Mesendoderm (in vitro differentiated cells): ENCODE data around the gene TPO.

ENCODE experiments used
- DNase-seq: peaks from one replicate; pipeline ENCODE4 v3.0.0; 2013
- H2AK5ac ChIP-seq: 2 replicates; pipeline ENCODE4 v1.6.1; 2013; ENCODE audit warnings: low read length, inconsistent platforms
- H2BK120ac ChIP-seq: 2 replicates; pipeline ENCODE4 v1.6.1; 2013; ENCODE audit warnings: low read depth, mild to moderate bottlenecking, low read length, moderate library complexity, mixed read lengths
- H2BK15ac ChIP-seq: replicated peaks from 2 replicates; pipeline ENCODE4 v1.6.1; 2013; ENCODE audit warnings: low read depth, mild to moderate bottlenecking, moderate library complexity
- H2BK5ac ChIP-seq: 2 replicates; pipeline ENCODE4 v1.6.1; 2013; ENCODE audit warnings: low read length, inconsistent platforms
- H3K18ac ChIP-seq: 2 replicates; pipeline ENCODE4 v1.6.1; 2013; ENCODE audit warnings: mild to moderate bottlenecking, low read length, mixed read lengths
- H3K23ac ChIP-seq: one replicate; pipeline ENCODE4 v1.6.1; 2013; ENCODE audit warnings: low read length
- H3K27ac ChIP-seq: 2 replicates; pipeline ENCODE4 v1.5.1; 2013; ENCODE audit warnings: low read depth, mild to moderate bottlenecking, inconsistent platforms, low read length, moderate library complexity
- H3K27me3 ChIP-seq: 2 replicates; pipeline ENCODE4 v1.6.1; 2013; ENCODE audit warnings: low read length, control low read depth, mild to moderate bottlenecking, inconsistent platforms; ENCODE audit not compliant: insufficient read depth, poor library complexity
- H3K36me3 ChIP-seq: 2 replicates; pipeline ENCODE4 v1.6.1; 2013; ENCODE audit warnings: low read length, inconsistent platforms; ENCODE audit not compliant: control insufficient read depth, insufficient read depth
- H3K4ac ChIP-seq: one replicate; pipeline ENCODE4 v1.6.1; 2013; ENCODE audit warnings: low read depth, mild to moderate bottlenecking, low read length, moderate library complexity
- H3K4me1 ChIP-seq: 2 replicates; pipeline ENCODE4 v1.6.1; 2013; ENCODE audit warnings: low read depth, low read length, inconsistent platforms; ENCODE audit not compliant: control insufficient read depth
- H3K4me2 ChIP-seq: 2 replicates; pipeline ENCODE4 v1.6.1; 2013; ENCODE audit warnings: low read length
- H3K4me3 ChIP-seq: 2 replicates; pipeline ENCODE4 v1.5.1; 2013; ENCODE audit warnings: mild to moderate bottlenecking, low read length
- H3K56ac ChIP-seq: one replicate; pipeline ENCODE4 v1.6.1; 2013; ENCODE audit warnings: low read length
- H3K79me1 ChIP-seq: 2 replicates; pipeline ENCODE4 v1.6.1; 2013; ENCODE audit warnings: low read length, inconsistent platforms
- H3K79me2 ChIP-seq: 2 replicates; pipeline ENCODE4 v1.6.1; 2013; ENCODE audit warnings: mild to moderate bottlenecking, low read length; ENCODE audit not compliant: control insufficient read depth, insufficient read depth
- H3K9ac ChIP-seq: 2 replicates; pipeline ENCODE4 v1.6.1; 2013; ENCODE audit warnings: low read length, inconsistent platforms
- H4K5ac ChIP-seq: one replicate; pipeline ENCODE4 v1.6.1; 2013; ENCODE audit warnings: low read length
- H4K8ac ChIP-seq: one replicate; pipeline ENCODE4 v1.6.1; 2013; ENCODE audit warnings: low read depth, mild to moderate bottlenecking, control low read depth, low read length, moderate library complexity
- WGBS: extraction: QIAGEN DNeasy Blood & Tissue Kit; methylation state at CpG from one replicate; pipeline ENCODE4 v1.1.7; 2013; ENCODE audit warnings: low lambda C conversion rate, missing lambda C conversion rate; ENCODE audit not compliant: insufficient coverage; ENCODE audit errors: extremely low coverage; 5-methylcytosine and 5-hydroxymethylcytosine counted together

TPO gene

DNA sequence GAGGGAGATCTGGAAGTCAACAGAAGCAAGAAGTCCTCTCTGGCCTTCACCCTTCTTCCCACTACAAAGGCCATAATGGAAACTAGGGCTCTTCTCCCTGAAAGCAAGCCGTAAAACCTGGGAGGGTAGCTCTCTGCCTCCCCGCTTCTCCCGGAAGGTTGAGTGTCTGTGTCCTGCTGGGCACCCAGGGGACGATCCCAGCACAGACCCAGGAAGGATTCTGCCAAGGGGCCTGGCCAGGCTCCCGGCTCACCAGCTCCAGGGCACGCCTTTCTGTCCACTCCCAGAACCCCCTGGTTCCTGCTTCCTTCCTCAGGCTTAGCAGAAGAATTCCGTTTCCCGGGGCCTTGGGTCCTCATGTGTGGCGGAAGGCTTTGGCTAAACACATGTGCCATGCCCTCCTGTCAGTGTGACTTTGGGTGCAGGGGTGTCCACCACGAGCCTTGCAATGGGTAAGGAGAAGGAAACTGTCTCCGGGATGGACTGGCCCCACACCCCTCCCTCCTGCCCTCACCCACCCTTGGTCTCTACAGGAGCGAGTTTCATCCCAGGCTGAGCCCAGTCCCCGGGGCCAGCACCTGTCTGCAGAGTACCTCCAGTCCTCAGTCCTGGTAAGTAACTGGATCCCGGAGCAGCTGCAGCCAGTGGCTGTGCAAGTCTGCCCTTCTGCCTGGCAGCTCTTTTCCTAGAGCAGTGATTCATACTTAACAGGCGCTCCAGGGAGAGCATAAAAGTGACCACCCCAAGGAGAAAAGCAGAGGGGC lies 135.8 kb downstream of the TPO start:
- DNase-seq = no peak

DNA sequence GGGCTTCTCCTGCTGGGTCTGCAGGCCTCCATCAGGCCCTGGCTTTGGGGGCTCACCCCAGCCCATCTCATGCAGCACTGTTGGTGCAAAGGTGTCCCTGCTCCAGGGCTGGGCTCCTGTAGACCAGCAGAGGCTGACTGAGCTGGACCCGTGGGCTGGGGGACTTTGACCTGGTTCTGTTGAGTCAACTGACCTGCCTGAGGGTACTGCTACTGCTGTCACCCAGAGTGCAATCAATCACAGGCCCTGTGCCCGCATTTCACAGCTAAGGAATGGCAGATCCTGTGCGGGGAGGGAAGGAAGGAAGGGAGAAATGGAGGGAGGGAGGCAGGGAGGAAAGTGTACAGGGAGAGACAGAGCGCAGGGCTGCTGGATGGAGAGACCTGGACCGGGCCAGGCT lies 136.8 kb downstream of the TPO start:
- H3K4me2 ChIP-seq = no peak overlapping the region
- H3K4me1 ChIP-seq = no peaks in the 10 kb centered on the region
- WGBS = no CpG with 5 or more reads among the region's 5 CpGs
- no peak overlapping the region for H3K9ac ChIP-seq
- H4K5ac ChIP-seq = no peak overlapping the region
- no peaks in the 10 kb centered on the region for H3K36me3 ChIP-seq
- H2BK120ac ChIP-seq = no peak overlapping the region
- H2BK15ac ChIP-seq = no peak overlapping the region
- no peak overlapping the region for H4K8ac ChIP-seq
- H3K27me3 ChIP-seq = no peaks in the 10 kb centered on the region
- no peak overlapping the region for H3K4me3 ChIP-seq
- no peak for DNase-seq
- no peak overlapping the region for H3K4ac ChIP-seq
- no peak overlapping the region for H3K18ac ChIP-seq
- no peak overlapping the region for H2AK5ac ChIP-seq
- no peak overlapping the region for H2BK5ac ChIP-seq
- no peak overlapping the region for H3K23ac ChIP-seq
- no peak overlapping the region for H3K56ac ChIP-seq
- H3K79me1 ChIP-seq = no peaks in the 10 kb centered on the region
- no peak overlapping the region for H3K27ac ChIP-seq
- H3K79me2 ChIP-seq = no peaks in the 10 kb centered on the region

More for the DNA sequence above, 135.8 kb downstream of the TPO start:
- Histone ChIP-seq H3K36me3 (no peaks in the 10 kb centered on the region), H3K79me1 (no peaks in the 10 kb centered on the region), H3K79me2 (no peaks in the 10 kb centered on the region), H3K4ac (no peak overlapping the region), H3K4me2 (no peak overlapping the region), H3K56ac (no peak overlapping the region), H3K27me3 (no peaks in the 10 kb centered on the region), H3K27ac (no peak overlapping the region), H4K8ac (no peak overlapping the region), H2BK120ac (no peak overlapping the region), H2BK5ac (no peak overlapping the region), H3K4me3 (no peak overlapping the region), H4K5ac (no peak overlapping the region), H2AK5ac (no peak overlapping the region), H2BK15ac (no peak overlapping the region), H3K23ac (no peak overlapping the region), H3K18ac (no peak overlapping the region), H3K4me1 (no peaks in the 10 kb centered on the region), H3K9ac (no peak overlapping the region)
- WGBS = no CpG with 5 or more reads among the region's 15 CpGs

DNA sequence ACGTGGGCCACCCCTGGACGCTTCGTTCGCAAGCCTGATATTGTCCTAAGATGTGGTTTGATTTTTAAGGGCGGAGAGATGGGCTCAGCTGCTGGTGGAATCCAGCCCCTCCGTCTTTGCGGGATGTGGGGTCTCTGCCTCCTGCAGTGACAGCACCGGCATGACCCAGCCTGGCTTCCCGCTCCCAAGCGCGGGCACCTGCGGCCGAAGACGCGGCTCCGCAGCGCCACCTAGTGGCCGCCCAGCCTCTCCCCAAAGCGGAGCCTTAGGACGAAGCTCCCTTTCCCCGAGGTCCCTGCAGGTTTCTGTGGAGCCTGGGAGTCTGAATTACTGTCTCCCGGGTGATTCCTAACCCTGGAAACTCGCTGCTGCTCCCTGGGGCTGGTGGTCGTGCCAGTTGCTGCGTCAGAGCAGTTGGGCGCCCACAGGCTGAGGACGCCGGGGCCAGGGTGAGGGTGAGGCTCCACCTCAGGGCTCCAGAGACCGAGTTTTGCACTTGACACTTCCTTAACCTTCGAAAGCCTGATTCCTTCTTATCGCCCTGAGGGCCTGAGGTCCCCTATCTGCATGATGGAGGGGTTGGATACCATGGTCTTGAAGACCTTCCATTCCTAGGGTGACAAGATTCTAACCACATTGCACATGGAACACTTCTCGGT lies 137.5 kb downstream of the TPO start:
- H3K4ac ChIP-seq = no peak overlapping the region
- no peaks in the 10 kb centered on the region for H3K36me3 ChIP-seq
- no peak overlapping the region for H3K18ac ChIP-seq
- no peaks in the 10 kb centered on the region for H3K79me1 ChIP-seq
- peak; percentile 58 for DNase-seq
- no peak overlapping the region for H3K4me2 ChIP-seq
- H3K56ac ChIP-seq = no peak overlapping the region
- H3K27ac ChIP-seq = no peak overlapping the region
- H3K4me1 ChIP-seq = no peaks in the 10 kb centered on the region
- no peak overlapping the region for H3K4me3 ChIP-seq
- no peak overlapping the region for H2BK5ac ChIP-seq
- no peak overlapping the region for H4K8ac ChIP-seq
- H3K9ac ChIP-seq = no peak overlapping the region
- no peak overlapping the region for H4K5ac ChIP-seq
- H2AK5ac ChIP-seq = no peak overlapping the region
- no peak overlapping the region for H3K23ac ChIP-seq
- no peak overlapping the region for H2BK15ac ChIP-seq
- H2BK120ac ChIP-seq = no peak overlapping the region
- no CpG with 5 or more reads among the region's 32 CpGs for WGBS
- H3K79me2 ChIP-seq = no peaks in the 10 kb centered on the region
- no peaks in the 10 kb centered on the region for H3K27me3 ChIP-seq

DNA sequence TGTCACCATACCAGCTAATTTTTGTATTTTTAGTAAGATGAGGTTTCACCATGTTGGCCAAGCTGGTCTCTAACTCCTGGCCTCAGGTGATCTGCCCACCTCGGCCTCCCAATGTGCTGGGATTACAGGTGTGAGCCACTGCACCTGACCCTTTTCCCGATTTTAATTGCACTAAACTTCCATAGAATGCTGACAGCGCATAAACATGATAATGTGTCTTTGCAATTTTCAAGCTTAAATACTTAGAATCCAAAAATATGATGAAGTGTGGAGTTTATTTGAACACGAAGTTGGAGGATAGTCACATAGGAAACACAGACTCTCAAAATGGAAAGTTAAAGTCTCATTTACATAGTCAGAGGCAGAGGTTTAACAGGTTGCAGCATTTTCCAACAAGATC lies 138.6 kb downstream of the TPO start:
- Histone ChIP-seq H3K27me3 (no peaks in the 10 kb centered on the region), H2BK15ac (no peak overlapping the region), H3K56ac (no peak overlapping the region), H3K4me3 (no peak overlapping the region), H3K4ac (no peak overlapping the region), H3K79me1 (no peaks in the 10 kb centered on the region), H3K9ac (no peak overlapping the region), H3K18ac (no peak overlapping the region), H3K4me1 (no peaks in the 10 kb centered on the region), H3K79me2 (no peaks in the 10 kb centered on the region), H3K27ac (no peak overlapping the region), H3K4me2 (no peak overlapping the region), H3K23ac (no peak overlapping the region), H2BK120ac (no peak overlapping the region), H4K8ac (no peak overlapping the region), H3K36me3 (no peaks in the 10 kb centered on the region), H2BK5ac (no peak overlapping the region), H4K5ac (no peak overlapping the region), H2AK5ac (no peak overlapping the region)
- no peak for DNase-seq
- WGBS = no CpG with 5 or more reads among the region's 4 CpGs

GRCh38 chr2:1552611-1553010 lies 139.3 kb downstream of the TPO start:
- H3K18ac ChIP-seq = no peak overlapping the region
- no peaks in the 10 kb centered on the region for H3K79me2 ChIP-seq
- H3K36me3 ChIP-seq = no peaks in the 10 kb centered on the region
- no peaks in the 10 kb centered on the region for H3K27me3 ChIP-seq
- no peak overlapping the region for H3K4me3 ChIP-seq
- no peak overlapping the region for H3K56ac ChIP-seq
- WGBS = no CpG with 5 or more reads among the region's 7 CpGs
- no peak overlapping the region for H3K27ac ChIP-seq
- H2BK15ac ChIP-seq = no peak overlapping the region
- no peaks in the 10 kb centered on the region for H3K79me1 ChIP-seq
- H4K8ac ChIP-seq = no peak overlapping the region
- no peak overlapping the region for H3K23ac ChIP-seq
- H3K4ac ChIP-seq = no peak overlapping the region
- H4K5ac ChIP-seq = no peak overlapping the region
- H2BK120ac ChIP-seq = no peak overlapping the region
- no peak overlapping the region for H2BK5ac ChIP-seq
- H3K4me2 ChIP-seq = no peak overlapping the region
- DNase-seq = no peak
- no peaks in the 10 kb centered on the region for H3K4me1 ChIP-seq
- no peak overlapping the region for H3K9ac ChIP-seq
- H2AK5ac ChIP-seq = no peak overlapping the region
